Naive thymus-derived CD8-positive, alpha-beta T cell (primary cell): Measurements from ENCODE around the gene CCNDBP1. TPM values are rescaled to one million over a fixed set of nuclear protein-coding genes. Genes with fewer than 3 reads are reported as not detected.
"Not testable (repeated sequence)": the region's sequence is repeated elsewhere in the genome, so short reads cannot be mapped to it uniquely, and the experiment has no call there.

Source experiments
- ATAC-seq, 2 donors: fragments of 150-1000 bp; cut with Tn5 transposase in 1 of 2; sonication (Bioruptor Pico), chemical (Tn5 transposase) in 1 of 2; 1 replicate in 1 of 2; 2 replicates in 1 of 2; pipeline ENCODE4 v1.10.0; 2021; ENCODE audit warnings: mild to moderate bottlenecking in 2 of 2, moderate library complexity in 2 of 2
- POLR2A ChIA-PET: fragments of 350-600 bp; sonication (Branson Sonifier 250); formaldehyde crosslinking; loops from one replicate; lab custom pipeline; 2021; ENCODE audit warnings: antibody characterized with exemption; lab: Charles Lee
- DNase-seq, 10 donors: peaks; one replicate each; pipeline versions ENCODE4 v3.0.0 to v3.0.0-alpha.2; 2020 to 2022
- H3K27ac Mint-ChIP-seq, 10 donors: one replicate each; pipeline ENCODE4 v1.8.0; 2020 to 2022; ENCODE audit warnings: mild to moderate bottlenecking in 10 of 10, mixed read lengths in 10 of 10, moderate library complexity in 4 of 10, inconsistent platforms in 1 of 10
- H3K27me3 Mint-ChIP-seq, 5 donors: one replicate each; pipeline ENCODE4 v1.8.0; 2021 to 2022; ENCODE audit warnings: mixed read lengths in 5 of 5
- H3K36me3 Mint-ChIP-seq, 3 donors: one replicate each; pipeline ENCODE4 v1.8.0; 2020 to 2022; ENCODE audit warnings: mixed read lengths in 3 of 3, mild to moderate bottlenecking in 2 of 3, inconsistent platforms in 1 of 3
- H3K4me1 Mint-ChIP-seq, 4 donors: one replicate each; pipeline ENCODE4 v1.8.0; 2021 to 2022; ENCODE audit warnings: mixed read lengths in 4 of 4
- H3K4me3 Mint-ChIP-seq, 10 donors: one replicate each; pipeline ENCODE4 v1.8.0; 2020 to 2022; ENCODE audit warnings: mild to moderate bottlenecking in 10 of 10, mixed read lengths in 10 of 10, moderate library complexity in 6 of 10, inconsistent platforms in 1 of 10
- H3K9me3 Mint-ChIP-seq, 9 donors: one replicate each; pipeline ENCODE4 v1.8.0; 2020 to 2022; ENCODE audit warnings: mixed read lengths in 9 of 9, mild to moderate bottlenecking in 3 of 9, inconsistent platforms in 1 of 9, moderate library complexity in 1 of 9
- polyA plus RNA-seq, 3 donors: library from polyadenylated mRNA; unstranded; fragments of 300-500 nt; fragmentation: Illumina TruSeq; gene quantifications; one replicate each; pipeline ENCODE4 v1.2.3, GENCODE V29; 2021
- total RNA-seq, 8 experiments: library from RNA in 2 of 8; stranded (reverse) in 2 of 8; gene quantifications; one replicate each; pipeline ENCODE4 v1.2.3 and lab custom pipeline; 2021 to 2026

Gene CCNDBP1, protein sequence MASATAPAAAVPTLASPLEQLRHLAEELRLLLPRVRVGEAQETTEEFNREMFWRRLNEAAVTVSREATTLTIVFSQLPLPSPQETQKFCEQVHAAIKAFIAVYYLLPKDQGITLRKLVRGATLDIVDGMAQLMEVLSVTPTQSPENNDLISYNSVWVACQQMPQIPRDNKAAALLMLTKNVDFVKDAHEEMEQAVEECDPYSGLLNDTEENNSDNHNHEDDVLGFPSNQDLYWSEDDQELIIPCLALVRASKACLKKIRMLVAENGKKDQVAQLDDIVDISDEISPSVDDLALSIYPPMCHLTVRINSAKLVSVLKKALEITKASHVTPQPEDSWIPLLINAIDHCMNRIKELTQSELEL
- 100 to 1,000 TPM; 132 to 143 TPM for total RNA-seq
- 100 to 1,000 TPM; 146 to 151 (median 147) TPM for polyA plus RNA-seq
- total RNA-seq (lab: John Stamatoyannopoulos, UW), result 55.1 to 152 (median 91.3) reads per million in 6 experiments

DNA sequence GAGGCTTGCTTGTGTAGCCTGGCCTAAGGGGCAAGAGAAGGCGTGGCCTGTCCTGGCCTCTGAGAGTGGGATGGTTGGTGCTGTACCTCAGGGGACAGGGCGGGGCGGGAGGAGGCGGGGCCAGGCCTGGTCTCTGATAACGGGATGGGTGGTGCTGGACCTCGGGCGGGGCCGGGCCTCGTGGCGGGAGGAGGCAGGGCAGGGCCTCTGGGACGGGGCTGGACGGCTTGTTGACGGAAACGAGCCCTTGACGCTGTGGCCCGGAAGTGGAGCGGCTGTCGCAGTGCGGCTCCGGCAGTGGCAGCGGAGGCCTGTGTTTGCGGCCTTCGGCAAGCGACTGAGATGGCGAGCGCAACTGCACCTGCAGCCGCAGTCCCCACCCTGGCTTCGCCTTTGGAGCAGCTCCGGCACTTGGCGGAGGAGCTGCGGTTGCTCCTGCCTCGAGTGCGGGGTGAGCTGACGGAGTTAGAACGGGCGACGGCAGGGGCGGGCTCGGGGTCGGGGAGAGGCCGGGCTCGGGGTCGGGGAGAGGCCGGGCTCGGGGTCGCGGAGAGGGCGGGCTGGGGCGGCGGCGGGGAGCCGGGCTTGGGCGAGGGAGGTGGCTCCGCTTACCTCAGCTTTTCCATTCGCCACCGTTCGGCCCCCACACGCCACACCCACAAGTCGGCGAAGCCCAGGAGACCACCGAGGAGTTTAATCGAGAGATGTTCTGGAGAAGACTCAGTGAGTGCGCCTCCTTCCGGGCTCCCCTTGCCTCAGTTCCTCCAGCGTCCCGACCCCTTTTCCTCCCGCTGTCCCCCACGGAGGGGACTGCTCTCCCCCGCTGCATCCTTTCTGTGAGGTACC lies at the start of gene CCNDBP1:
Gene CCNDBP1, plus strand, starts transcription at position 247 of the 846 bp plus-strand sequence. Its CDS starts 96 bp downstream, at position 343.
- Mint-ChIP-seq H3K4me3 (peak within 1 kb of the TSS; percentile 91 to 97 (median 96)), H3K27me3 (no peaks in the 10 kb centered on the region), H3K36me3 (peaks cover 0 to 33% (median 5%) of the 10 kb centered on the region in 3 donors), H3K27ac (peak within 1 kb of the TSS; percentile 95 to 99 (median 98)), H3K9me3 (no peaks in the 10 kb centered on the region), H3K4me1 (peaks cover 14 to 49% (median 42%) of the 10 kb centered on the region in 4 donors)
- DNase-seq (peak; percentile 65 to 92 (median 82)), ATAC-seq (peak; percentile 79 to 86)
- POLR2A ChIA-PET, result interaction anchor here (0.5 to 1.9 kb wide), 9 partner anchors 19 to 1674 kb away, joined by 3 to 10 read pairs (median 4); partner anchors contain the start of gene TMEM62

DNA sequence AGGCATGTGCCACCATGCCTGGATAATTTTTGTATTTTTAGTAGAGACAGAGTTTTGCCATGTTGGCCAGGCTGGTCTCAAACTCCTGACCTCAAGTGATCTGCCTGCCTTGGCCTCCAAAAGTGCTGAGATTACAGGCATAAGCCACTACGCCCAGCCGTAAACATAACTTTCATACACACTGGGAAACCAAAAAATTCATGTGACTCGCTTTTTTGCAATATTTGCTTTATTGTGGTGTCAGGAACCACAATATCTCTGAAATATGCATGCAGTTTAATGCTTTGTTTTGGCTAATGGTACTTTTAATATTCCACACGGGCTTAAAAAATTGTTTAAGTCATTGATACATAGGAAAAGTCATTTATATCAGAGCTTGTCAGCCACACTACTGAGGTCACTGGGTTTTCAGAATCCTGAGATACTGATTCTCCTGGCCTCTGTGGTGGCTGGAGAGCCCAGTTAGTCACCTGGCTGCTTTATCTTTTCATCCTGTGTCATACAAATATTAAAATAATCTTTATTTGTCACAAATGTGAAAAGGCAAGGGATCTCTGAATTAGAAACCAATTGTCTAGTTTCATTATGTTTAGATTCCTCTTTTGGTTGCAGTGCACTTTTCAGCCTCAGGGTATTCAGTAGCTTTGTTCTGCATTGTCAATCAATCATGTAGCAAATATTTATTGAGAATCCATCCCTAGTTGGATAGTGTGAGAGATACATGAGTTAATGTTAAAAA lies 41.8 kb upstream of the CCNDBP1 start:
- ATAC-seq, result no peak
- peaks cover 12 to 18% (median 14%) of the 10 kb centered on the region in 4 donors for H3K4me1 Mint-ChIP-seq
- peak overlapping the region in 1 of 10 donors; percentile 8 for H3K4me3 Mint-ChIP-seq
- POLR2A ChIA-PET, result interaction anchor here (0.7 kb wide), 1 partner anchor 42 kb away, joined by 3 read pairs; no protein-coding TSS in a partner anchor
- no peak overlapping the region for H3K27ac Mint-ChIP-seq
- H3K36me3 Mint-ChIP-seq, result peaks cover 28 to 56% (median 39%) of the 10 kb centered on the region in 3 donors
- H3K9me3 Mint-ChIP-seq, result no peaks in the 10 kb centered on the region
- no peak for DNase-seq
- H3K27me3 Mint-ChIP-seq, result no peaks in the 10 kb centered on the region

DNA sequence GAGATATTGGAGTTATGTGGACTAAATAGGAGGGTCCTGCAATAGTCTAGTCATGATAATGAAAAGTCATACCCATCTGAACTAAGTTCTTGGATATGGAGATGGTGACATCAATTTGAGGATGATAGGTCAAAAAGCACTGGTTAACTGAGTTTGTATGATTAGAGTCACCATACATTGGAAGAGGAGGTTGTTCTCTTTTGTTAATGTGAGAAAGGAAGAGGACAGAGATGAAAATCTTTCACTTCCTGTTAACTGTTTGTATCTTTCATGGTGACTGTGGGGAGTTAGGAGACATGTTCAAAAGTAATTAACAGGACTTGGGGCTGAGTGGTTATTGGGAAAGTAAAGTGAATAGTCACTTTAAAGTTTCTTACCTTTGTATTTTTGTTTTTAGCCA lies 40.7 kb upstream of the CCNDBP1 start:
- DNase-seq (no peak), ATAC-seq (no peak)
- Mint-ChIP-seq H3K4me1 (peaks cover 12 to 18% (median 14%) of the 10 kb centered on the region in 4 donors), H3K9me3 (no peaks in the 10 kb centered on the region), H3K27ac (no peak overlapping the region), H3K36me3 (peaks cover 31 to 57% (median 36%) of the 10 kb centered on the region in 3 donors), H3K27me3 (no peaks in the 10 kb centered on the region), H3K4me3 (no peak overlapping the region)
- POLR2A ChIA-PET, result no interaction called here

DNA sequence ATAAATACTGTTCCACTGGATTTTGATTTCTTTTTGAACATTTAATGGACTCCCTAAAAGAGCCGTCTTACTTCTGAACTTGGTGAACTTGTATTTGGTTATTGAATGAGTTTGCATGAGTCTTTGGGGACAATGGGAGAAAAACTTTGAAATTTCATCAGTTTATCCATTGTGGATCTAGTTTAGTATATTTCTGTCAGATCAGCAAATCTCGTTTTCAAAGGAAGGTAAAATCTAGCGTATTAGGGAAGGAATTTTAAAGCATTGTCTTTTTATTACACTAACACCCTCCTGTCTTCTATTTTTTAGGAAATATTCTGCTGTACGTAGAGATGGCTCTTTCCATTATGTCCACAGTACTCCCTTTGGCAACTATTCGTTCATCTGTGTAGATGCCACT lies 39.0 kb upstream of the CCNDBP1 start:
- peaks cover 12 to 18% (median 15%) of the 10 kb centered on the region in 4 donors for H3K4me1 Mint-ChIP-seq
- ATAC-seq (no peak), DNase-seq (no peak)
- POLR2A ChIA-PET, result no interaction called here
- H3K36me3 Mint-ChIP-seq, result peaks cover 16 to 49% (median 26%) of the 10 kb centered on the region in 3 donors
- no peaks in the 10 kb centered on the region for H3K27me3 Mint-ChIP-seq
- H3K9me3 Mint-ChIP-seq, result no peaks in the 10 kb centered on the region
- H3K27ac Mint-ChIP-seq, result peak overlapping the region in 1 of 10 donors; percentile 39
- no peak overlapping the region for H3K4me3 Mint-ChIP-seq

DNA sequence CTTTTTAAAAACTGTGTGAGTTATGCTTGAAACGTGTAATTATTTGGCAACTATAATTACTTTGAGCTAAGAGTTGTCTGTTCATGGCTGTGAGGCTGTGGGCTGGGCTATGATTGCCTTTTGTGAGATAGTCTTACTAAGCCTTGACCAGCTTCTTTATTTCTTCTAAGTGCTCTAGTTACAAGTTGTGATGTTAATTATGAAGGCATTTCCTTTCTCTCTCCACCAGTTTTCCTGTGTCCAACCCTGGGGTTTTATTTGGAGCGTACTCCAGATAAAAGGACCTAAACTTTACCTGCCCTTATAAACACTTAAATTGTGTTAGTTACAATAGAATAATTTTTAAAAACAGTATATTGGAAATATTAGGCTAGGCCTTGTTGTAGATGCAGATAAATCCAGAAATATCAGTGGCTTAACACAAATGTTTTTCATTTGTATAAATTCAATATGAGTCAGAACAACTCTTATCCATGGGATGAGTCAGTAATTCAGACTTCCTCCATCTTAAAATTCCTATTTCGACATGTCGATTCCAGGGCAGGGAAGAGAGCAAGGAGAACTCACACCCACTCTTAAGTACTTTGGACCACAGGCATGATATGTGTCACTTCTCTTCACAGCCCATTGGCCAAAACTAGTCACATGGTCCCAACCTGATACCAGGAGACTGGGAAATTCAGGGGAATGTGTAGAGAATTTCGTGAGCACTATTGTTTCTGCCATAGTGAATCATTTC lies 34.8 kb upstream of the CCNDBP1 start:
- H3K27me3 Mint-ChIP-seq, result no peaks in the 10 kb centered on the region
- POLR2A ChIA-PET, result interaction anchor here (0.6 kb wide), 1 partner anchor 38 kb away, joined by 4 read pairs; no protein-coding TSS in a partner anchor

DNA sequence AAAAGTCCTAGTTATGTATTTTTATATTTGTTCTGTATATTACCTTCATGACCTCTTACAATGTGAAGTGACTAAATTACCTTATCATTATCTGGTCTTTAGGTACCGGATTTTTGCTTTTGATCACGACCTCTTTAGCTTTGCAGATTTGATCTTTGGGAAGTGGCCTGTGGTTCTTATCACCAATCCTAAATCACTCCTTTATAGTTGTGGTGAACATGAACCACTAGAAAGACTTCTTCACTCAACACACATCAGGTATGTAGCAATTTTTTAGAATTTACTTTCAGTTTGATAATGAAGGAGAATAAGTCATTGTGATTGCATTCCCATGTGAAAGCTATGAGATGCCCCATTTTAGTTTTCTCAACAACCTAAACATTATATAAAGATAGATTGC lies 33.5 kb upstream of the CCNDBP1 start:
- no peaks in the 10 kb centered on the region for H3K9me3 Mint-ChIP-seq
- POLR2A ChIA-PET, result interaction anchor here (0.6 kb wide), 3 partner anchors 12 to 1756 kb away, joined by 3 to 4 read pairs (median 3); no protein-coding TSS in a partner anchor
- H3K4me3 Mint-ChIP-seq, result peak overlapping the region in 8 of 10 donors; percentile 7 to 62 (median 34)
- no peaks in the 10 kb centered on the region for H3K27me3 Mint-ChIP-seq
- H3K36me3 Mint-ChIP-seq, result peaks cover 6 to 61% (median 19%) of the 10 kb centered on the region in 3 donors
- peak overlapping the region in 2 of 10 donors; percentile 44 to 59 for H3K27ac Mint-ChIP-seq
- H3K4me1 Mint-ChIP-seq, result peaks cover 3 to 15% (median 9%) of the 10 kb centered on the region in 4 donors
- peak in 5 of 10 donors; percentile 14 to 81 (median 61) for DNase-seq
- peak; percentile 94 to 100 for ATAC-seq

More for the DNA sequence above, 34.8 kb upstream of the CCNDBP1 start:
- Mint-ChIP-seq H3K27ac (no peak overlapping the region), H3K4me1 (peaks cover 3 to 15% (median 9%) of the 10 kb centered on the region in 4 donors), H3K9me3 (no peaks in the 10 kb centered on the region), H3K36me3 (peaks cover 6 to 64% (median 27%) of the 10 kb centered on the region in 3 donors), H3K4me3 (no peak overlapping the region)
- DNase-seq (no peak), ATAC-seq (no peak)

DNA sequence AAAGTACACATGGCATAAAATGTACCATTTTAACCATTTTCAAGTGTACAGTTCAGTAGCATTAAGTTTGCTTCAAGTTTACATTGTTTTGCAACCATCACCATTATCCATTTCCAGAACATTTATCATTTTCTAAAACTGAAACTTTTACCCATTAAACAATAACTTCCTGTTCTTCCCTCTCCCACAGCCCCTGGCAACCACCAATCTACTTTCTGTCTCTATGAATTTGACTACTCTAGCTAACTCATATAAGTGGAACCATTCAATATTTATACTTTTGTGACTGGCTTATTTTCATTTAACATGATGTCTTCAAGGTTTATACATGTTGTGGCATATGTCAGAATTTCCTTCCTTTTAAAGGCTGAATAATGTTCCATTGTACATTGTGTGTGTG lies 31.9 kb upstream of the CCNDBP1 start:
- Mint-ChIP-seq H3K9me3 (no peaks in the 10 kb centered on the region), H3K4me1 (peaks cover 5 to 15% (median 9%) of the 10 kb centered on the region in 4 donors), H3K27me3 (no peaks in the 10 kb centered on the region), H3K36me3 (peaks cover 6 to 59% (median 23%) of the 10 kb centered on the region in 3 donors), H3K27ac (no peak overlapping the region), H3K4me3 (no peak overlapping the region)
- DNase-seq (no peak), ATAC-seq (no peak)
- POLR2A ChIA-PET, result no interaction called here

DNA sequence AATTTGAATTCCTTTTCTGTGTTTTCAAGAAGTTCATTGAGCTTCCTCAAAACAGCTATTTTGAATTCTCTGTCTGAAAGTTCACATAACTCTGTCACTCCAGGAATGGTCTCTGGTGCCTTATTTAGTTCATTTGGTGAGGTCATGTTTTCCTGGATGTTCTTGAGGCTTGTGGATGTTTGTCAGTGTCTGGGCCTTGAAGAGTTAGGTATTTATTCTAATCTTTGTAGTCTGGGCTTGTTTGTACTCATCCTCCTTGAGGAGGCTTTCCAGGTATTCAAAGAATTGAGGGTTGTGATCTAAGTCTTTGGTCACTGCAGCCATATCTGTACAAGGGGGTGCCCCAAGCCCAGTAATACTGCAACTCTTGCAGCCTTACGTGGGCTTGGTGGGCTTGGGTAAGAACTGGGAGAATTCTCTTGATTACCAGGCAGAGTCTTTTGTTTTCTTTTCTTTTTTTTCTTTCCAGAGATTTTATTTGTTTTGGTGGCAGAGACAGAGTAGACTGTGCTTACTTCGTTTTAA lies 19.3 kb upstream of the CCNDBP1 start:
- Mint-ChIP-seq H3K36me3 (peaks cover 6 to 64% (median 33%) of the 10 kb centered on the region in 3 donors), H3K4me1 (peaks cover 0 to 6% (median under 1%) of the 10 kb centered on the region in 4 donors), H3K9me3 (peaks cover 0 to 5% (median 0%) of the 10 kb centered on the region in 9 donors), H3K27me3 (no peaks in the 10 kb centered on the region), H3K4me3 (no peak overlapping the region), H3K27ac (peak overlapping the region in 1 of 10 donors; percentile 31)
- DNase-seq (no peak), ATAC-seq (no peak)
- POLR2A ChIA-PET, result no interaction called here

DNA sequence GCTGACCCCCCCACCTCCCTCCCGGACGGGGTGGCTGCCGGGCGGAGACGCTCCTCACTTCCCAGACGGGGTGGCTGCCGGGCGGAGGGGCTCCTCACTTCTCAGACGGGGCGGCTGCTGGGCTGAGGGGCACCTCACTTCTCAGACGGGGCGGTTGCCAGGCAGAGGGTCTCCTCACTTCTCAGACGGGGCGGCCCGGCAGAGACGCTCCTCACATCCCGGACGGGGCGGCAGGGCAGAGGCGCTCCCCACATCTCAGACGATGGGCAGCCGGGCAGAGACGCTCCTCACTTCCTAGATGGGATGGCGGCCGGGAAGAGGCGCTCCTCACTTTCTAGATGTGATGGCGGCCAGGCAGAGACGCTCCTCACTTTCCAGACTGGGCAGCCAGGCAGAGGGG lies 17.9 kb upstream of the CCNDBP1 start:
- H3K27ac Mint-ChIP-seq, ATAC-seq, H3K27me3 Mint-ChIP-seq, H3K4me1 Mint-ChIP-seq, DNase-seq, H3K4me3 Mint-ChIP-seq, H3K9me3 Mint-ChIP-seq, POLR2A ChIA-PET: not testable (repeated sequence)
- peaks cover 6 to 63% (median 41%) of the 10 kb centered on the region in 3 donors for H3K36me3 Mint-ChIP-seq

DNA sequence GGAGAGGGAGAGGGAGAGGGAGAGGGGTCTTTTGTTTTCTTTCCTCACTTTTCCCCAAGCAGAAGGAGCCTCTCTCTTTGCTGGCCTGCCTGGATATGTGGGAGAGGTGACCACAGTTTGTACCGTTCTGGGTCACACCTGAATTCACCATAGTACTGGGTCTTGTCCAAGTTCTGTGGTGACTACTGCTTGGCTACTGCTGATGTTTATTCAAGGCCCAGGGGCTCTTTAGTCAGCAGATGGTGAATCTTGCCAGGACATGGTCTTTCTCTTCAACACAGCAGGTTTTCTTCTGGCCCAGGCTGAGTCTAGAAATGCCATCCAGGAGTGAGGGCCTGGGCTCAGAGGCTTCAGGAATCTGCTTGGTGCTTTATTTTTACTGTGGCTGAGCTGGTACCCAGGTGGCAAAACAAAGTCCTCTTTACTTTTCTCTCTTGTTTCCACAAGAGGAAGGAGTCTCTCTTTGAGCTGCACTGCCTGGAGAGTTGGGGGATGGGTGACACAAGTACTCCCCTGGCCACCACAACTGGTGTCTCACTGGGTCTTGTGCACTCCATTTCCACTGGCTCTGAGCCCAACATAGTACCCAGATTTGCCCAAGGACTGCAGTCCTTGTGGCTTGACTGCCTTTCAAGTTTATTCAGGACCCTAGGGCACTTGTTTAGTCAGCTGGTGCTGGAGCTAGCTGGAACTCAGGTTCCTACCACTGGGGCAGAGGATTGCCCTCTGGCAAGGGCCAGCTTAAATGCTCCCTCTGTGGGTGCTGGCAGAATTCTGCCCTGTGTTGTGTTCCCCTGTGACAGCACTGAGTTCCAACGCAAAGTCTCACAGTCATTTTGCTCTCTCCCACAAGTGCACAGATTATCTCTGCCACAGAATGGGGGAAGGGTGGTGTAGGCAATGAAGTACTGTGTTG lies 16.8 kb upstream of the CCNDBP1 start:
- Mint-ChIP-seq H3K27me3 (no peaks in the 10 kb centered on the region), H3K9me3 (peaks cover 0 to 15% (median 3%) of the 10 kb centered on the region in 9 donors), H3K4me3 (no peak overlapping the region), H3K27ac (peak overlapping the region in 4 of 10 donors; percentile 4 to 48 (median 14)), H3K36me3 (peaks cover 11 to 61% (median 48%) of the 10 kb centered on the region in 3 donors), H3K4me1 (peaks cover 0 to 6% (median under 1%) of the 10 kb centered on the region in 4 donors)
- POLR2A ChIA-PET, result interaction anchor here (0.6 to 0.7 kb wide), 2 partner anchors 833 to 839 kb away, joined by 3 to 4 read pairs; no protein-coding TSS in a partner anchor
- ATAC-seq (no peak), DNase-seq (no peak)
